ENCODE results near the gene SERPINE2. TPM values are rescaled to one million over a fixed set of nuclear protein-coding genes. Genes with fewer than 3 reads are reported as not detected.

SERPINE2 gene
- total and polyA plus RNA-seq, 9 donors: 42.5 to 264 (median 101) TPM

DNA sequence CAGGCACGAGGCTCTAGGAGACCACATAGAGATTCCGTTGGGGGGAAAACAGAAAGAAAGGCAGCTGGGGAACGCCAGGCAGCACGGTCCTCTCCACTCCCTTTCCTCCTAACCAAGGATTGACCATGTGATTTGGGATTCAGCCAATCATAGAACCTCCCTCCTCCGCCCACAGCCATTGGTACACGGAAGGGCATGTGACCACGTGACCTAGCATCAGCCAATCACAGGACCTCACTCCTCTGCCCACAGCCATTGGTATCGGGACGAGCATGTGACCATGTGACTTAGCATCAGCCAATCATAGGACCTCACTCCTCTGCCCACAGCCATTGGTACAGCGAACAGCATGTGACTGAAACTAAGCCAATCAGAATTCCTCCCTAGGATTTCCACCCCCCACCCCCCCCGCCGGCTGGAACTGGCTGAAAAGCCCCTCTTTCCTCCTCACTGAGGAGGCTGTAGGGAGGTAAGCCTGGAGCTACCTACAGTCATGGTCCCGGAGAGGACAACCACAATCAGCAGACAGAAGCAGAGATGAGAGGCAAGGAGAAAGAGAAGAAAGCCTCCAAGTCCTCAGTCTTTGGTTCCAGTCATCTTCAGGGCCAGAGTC, 7.6 kb downstream of the SERPINE2 start:
- H3K27me3 ChIP-seq: no peaks in the 10 kb centered on the region
- TF ChIP-seq POLR2A (IDR thresholded peaks at IDR 0.05): no peak
- TF ChIP-seq, protein P1, sequence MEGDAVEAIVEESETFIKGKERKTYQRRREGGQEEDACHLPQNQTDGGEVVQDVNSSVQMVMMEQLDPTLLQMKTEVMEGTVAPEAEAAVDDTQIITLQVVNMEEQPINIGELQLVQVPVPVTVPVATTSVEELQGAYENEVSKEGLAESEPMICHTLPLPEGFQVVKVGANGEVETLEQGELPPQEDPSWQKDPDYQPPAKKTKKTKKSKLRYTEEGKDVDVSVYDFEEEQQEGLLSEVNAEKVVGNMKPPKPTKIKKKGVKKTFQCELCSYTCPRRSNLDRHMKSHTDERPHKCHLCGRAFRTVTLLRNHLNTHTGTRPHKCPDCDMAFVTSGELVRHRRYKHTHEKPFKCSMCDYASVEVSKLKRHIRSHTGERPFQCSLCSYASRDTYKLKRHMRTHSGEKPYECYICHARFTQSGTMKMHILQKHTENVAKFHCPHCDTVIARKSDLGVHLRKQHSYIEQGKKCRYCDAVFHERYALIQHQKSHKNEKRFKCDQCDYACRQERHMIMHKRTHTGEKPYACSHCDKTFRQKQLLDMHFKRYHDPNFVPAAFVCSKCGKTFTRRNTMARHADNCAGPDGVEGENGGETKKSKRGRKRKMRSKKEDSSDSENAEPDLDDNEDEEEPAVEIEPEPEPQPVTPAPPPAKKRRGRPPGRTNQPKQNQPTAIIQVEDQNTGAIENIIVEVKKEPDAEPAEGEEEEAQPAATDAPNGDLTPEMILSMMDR (IDR thresholded peaks at IDR 0.05): no peak
- no peak for TF ChIP-seq EP300 (IDR thresholded peaks at IDR 0.05)
- H3K4me3 ChIP-seq: no peak overlapping the region
- H3K9me3 ChIP-seq: no peaks in the 10 kb centered on the region
- no peak for DNase-seq
- H3K27ac ChIP-seq: no peak overlapping the region
- intact Hi-C loops (cut with DNase I): loop anchor here in 1 of 4 donors (10.0 kb wide), 1 partner anchor 253 kb away; no protein-coding TSS in a partner anchor
- no peaks in the 10 kb centered on the region for H3K36me3 ChIP-seq
- H3K4me1 ChIP-seq (ENCODE audit: insufficient read depth): peaks cover 20% of the 10 kb centered on the region
- WGBS, 3 donors: 75 to 84% (median 83%) methylated on average over 13 of the region's 13 CpGs

DNA sequence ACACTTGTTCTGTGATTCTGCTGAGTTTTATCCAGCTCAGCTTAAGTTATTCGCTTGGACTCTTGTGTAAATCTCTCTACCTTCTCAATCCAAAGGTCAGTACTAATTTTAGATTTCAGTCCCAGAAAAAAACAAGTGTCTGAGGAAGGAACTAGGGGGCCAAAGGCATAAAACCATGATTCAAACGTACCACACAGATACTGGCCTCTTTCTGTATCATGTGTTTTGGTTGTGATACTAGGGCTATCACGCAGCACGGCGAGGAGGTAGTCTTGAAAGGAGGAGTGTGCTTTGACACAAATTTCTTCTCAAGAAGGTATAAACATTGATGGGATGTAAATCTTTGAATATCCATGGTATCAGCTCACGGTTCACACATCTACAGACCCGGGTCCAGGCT, 8.3 kb downstream of the SERPINE2 start:
- Histone ChIP-seq H3K36me3 (no peaks in the 10 kb centered on the region), H3K27me3 (no peaks in the 10 kb centered on the region), H3K4me1 (ENCODE audit: insufficient read depth) (peaks cover 17% of the 10 kb centered on the region), H3K27ac (no peak overlapping the region), H3K9me3 (no peaks in the 10 kb centered on the region), H3K4me3 (no peak overlapping the region)
- 70 to 72% (median 72%) methylated on average over 7 of the region's 7 CpGs for WGBS, 3 donors
- intact Hi-C loops (cut with DNase I): loop anchor here in 1 of 4 donors (10.0 kb wide), 1 partner anchor 254 kb away; no protein-coding TSS in a partner anchor
- DNase-seq: no peak
- TF ChIP-seq EP300 (IDR thresholded peaks at IDR 0.05) (no peak), POLR2A (IDR thresholded peaks at IDR 0.05) (no peak)
- TF ChIP-seq, protein P1 (IDR thresholded peaks at IDR 0.05): no peak

DNA sequence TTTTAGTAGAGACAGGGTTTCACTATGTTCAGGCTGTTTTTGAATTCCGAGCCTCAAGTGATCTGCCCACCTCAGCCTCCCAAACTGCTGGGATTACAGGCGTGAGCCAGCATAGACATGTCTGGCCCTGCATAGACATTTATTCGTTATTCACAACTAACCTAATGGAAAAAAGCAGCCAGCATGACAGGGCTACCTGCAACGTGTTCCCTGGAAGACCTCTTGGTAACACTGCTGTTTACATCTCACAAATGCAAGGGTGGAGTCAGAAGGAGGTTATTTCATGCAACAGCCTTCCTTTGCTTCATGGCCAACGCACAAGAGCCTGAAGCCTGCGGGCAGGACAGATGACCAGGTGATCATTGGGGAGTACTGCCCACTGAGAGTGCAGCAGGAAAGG, 9.2 kb downstream of the SERPINE2 start:
- intact Hi-C loops (cut with DNase I): loop anchor here in 1 of 4 donors (10.0 kb wide), 1 partner anchor 255 kb away; no protein-coding TSS in a partner anchor
- Histone ChIP-seq H3K4me1 (ENCODE audit: insufficient read depth) (peaks cover 14% of the 10 kb centered on the region), H3K27ac (no peak overlapping the region), H3K4me3 (no peak overlapping the region), H3K9me3 (no peaks in the 10 kb centered on the region), H3K36me3 (no peaks in the 10 kb centered on the region), H3K27me3 (no peaks in the 10 kb centered on the region)
- TF ChIP-seq EP300 (IDR thresholded peaks at IDR 0.05): no peak
- no peak for TF ChIP-seq POLR2A (IDR thresholded peaks at IDR 0.05)
- TF ChIP-seq, protein P1 (IDR thresholded peaks at IDR 0.05): no peak
- 90 to 92% (median 91%) methylated on average over 6 of the region's 6 CpGs for WGBS, 3 donors
- no peak for DNase-seq

DNA sequence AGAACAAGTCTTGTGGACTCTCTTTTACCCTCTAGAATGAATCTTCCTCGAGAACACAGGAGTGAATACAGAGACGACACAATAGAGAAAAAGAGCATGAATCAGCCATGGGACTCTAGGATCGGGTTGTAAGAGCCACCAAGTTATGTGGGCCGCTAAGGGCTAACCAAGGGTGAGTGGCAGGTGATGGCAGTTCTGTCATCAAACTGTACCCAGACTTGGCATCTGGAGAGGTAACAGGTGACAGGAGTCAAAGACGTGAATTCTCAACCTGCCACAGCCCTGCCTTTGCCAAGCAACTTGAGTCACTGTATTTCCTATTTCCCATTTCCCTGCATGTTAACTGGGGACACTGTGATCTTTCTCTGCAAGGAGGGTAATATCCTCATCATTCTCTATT, 11.2 kb downstream of the SERPINE2 start:
- Histone ChIP-seq H3K4me1 (ENCODE audit: insufficient read depth) (peaks cover 8% of the 10 kb centered on the region), H3K27ac (no peak overlapping the region), H3K4me3 (no peak overlapping the region), H3K36me3 (no peaks in the 10 kb centered on the region), H3K27me3 (no peaks in the 10 kb centered on the region), H3K9me3 (no peaks in the 10 kb centered on the region)
- TF ChIP-seq EP300 (IDR thresholded peaks at IDR 0.05): no peak
- no peak for TF ChIP-seq POLR2A (IDR thresholded peaks at IDR 0.05)
- TF ChIP-seq, protein P1 (IDR thresholded peaks at IDR 0.05): no peak
- no peak for DNase-seq
- WGBS, 3 donors: 82 to 91% (median 90%) methylated on average over 5 of the region's 5 CpGs
- intact Hi-C loops (cut with DNase I): no loop called here

Data from ovary (tissue), 9 donors.